ENCODE data around the gene RENBP. TPM values are rescaled to one million over a fixed set of nuclear protein-coding genes. Genes with fewer than 3 reads are reported as not detected.

The RENBP gene
- total RNA-seq, 2 experiments from 2014 or later, result 2.8 to 6.2 TPM

GRCh38 chrX:153959649-153960048 lies 15.2 kb upstream of the RENBP start:
- intact Hi-C loops (cut with micrococcal nuclease; ENCODE audit: unreplicated experiment), result no loop called here
- no peak overlapping the region for H2AFZ ChIP-seq (ENCODE audit: low read length)

GRCh38 chrX:153958605-153959004 lies 14.2 kb upstream of the RENBP start:
- CTCF ChIA-PET (ENCODE audit: unreplicated experiment), result no interaction called here
- H3K9me3 ChIP-seq (ENCODE audit: low read length), result no peaks in the 10 kb centered on the region
- H3K36me3 ChIP-seq (ENCODE audit: insufficient read depth, low read length), result peaks cover 99% of the 10 kb centered on the region
- intact Hi-C loops (cut with micrococcal nuclease; ENCODE audit: unreplicated experiment), result no loop called here
- no peaks in the 10 kb centered on the region for H3K9me2 ChIP-seq (ENCODE audit: insufficient read depth, low read length)
- H3K4me2 ChIP-seq (ENCODE audit: low read length), result no peak overlapping the region
- POLR2A ChIA-PET, result no interaction called here
- no peaks in the 10 kb centered on the region for H4K20me1 ChIP-seq (ENCODE audit: insufficient read depth, low read length)
- no peak for DNase-seq (ENCODE audit: low spot score)
- TF ChIP-seq EZH2phosphoT487 (IDR thresholded peaks at IDR 0.05; ENCODE audit: borderline replicate concordance, low read depth, low read length) (no peak), CTCF (conservative IDR thresholded peaks at IDR 0.05; ENCODE audit: low read length) (no peak)
- no peak overlapping the region for H2AFZ ChIP-seq (ENCODE audit: low read length)
- H3K4me1 ChIP-seq (ENCODE audit: insufficient read depth, low read length, poor library complexity, severe bottlenecking), result no peaks in the 10 kb centered on the region
- peaks cover 6% of the 10 kb centered on the region for H3K79me2 ChIP-seq (ENCODE audit: insufficient read depth, low read depth, low read length)
- BruUV-seq (replicated peaks), result no TSS peak
- no peak overlapping the region for H3K27ac ChIP-seq (ENCODE audit: low read depth, low read length, poor library complexity, severe bottlenecking)
- no peak overlapping the region for H3K4me3 ChIP-seq (ENCODE audit: low read depth, low read length, poor library complexity, severe bottlenecking)

More at GRCh38 chrX:153959649-153960048, 15.2 kb upstream of the RENBP start:
- Histone ChIP-seq H3K27ac (ENCODE audit: low read depth, low read length, poor library complexity, severe bottlenecking) (no peak overlapping the region), H3K79me2 (ENCODE audit: insufficient read depth, low read depth, low read length) (peaks cover 17% of the 10 kb centered on the region), H3K36me3 (ENCODE audit: insufficient read depth, low read length) (peaks cover 99% of the 10 kb centered on the region), H3K4me3 (ENCODE audit: low read depth, low read length, poor library complexity, severe bottlenecking) (no peak overlapping the region), H3K9me3 (ENCODE audit: low read length) (no peaks in the 10 kb centered on the region), H3K4me2 (ENCODE audit: low read length) (no peak overlapping the region), H4K20me1 (ENCODE audit: insufficient read depth, low read length) (no peaks in the 10 kb centered on the region), H3K4me1 (ENCODE audit: insufficient read depth, low read length, poor library complexity, severe bottlenecking) (no peaks in the 10 kb centered on the region), H3K9me2 (ENCODE audit: insufficient read depth, low read length) (no peaks in the 10 kb centered on the region)
- TF ChIP-seq CTCF (conservative IDR thresholded peaks at IDR 0.05; ENCODE audit: low read length) (no peak), EZH2phosphoT487 (IDR thresholded peaks at IDR 0.05; ENCODE audit: borderline replicate concordance, low read depth, low read length) (no peak)
- BruUV-seq (replicated peaks), result TSS peak; percentile 35
- ChIA-PET CTCF (ENCODE audit: unreplicated experiment) (no interaction called here), POLR2A (interaction anchor here (1.0 kb wide), 1 partner anchor 9 kb away, joined by 3 read pairs; no protein-coding TSS in a partner anchor)
- no peak for DNase-seq (ENCODE audit: low spot score)

GRCh38 chrX:153957224-153957623 lies 12.8 kb upstream of the RENBP start:
- ChIA-PET POLR2A (interaction anchor here (1.3 kb wide), 1 partner anchor 9 kb away, joined by 4 read pairs; no protein-coding TSS in a partner anchor), CTCF (ENCODE audit: unreplicated experiment) (no interaction called here)
- BruUV-seq (replicated peaks), result no TSS peak
- H4K20me1 ChIP-seq (ENCODE audit: insufficient read depth, low read length), result no peaks in the 10 kb centered on the region
- no peak for DNase-seq (ENCODE audit: low spot score)
- H3K79me2 ChIP-seq (ENCODE audit: insufficient read depth, low read depth, low read length), result no peaks in the 10 kb centered on the region
- H3K4me2 ChIP-seq (ENCODE audit: low read length), result no peak overlapping the region
- no peak overlapping the region for H3K27ac ChIP-seq (ENCODE audit: low read depth, low read length, poor library complexity, severe bottlenecking)
- H3K36me3 ChIP-seq (ENCODE audit: insufficient read depth, low read length), result peaks cover 99% of the 10 kb centered on the region
- no peaks in the 10 kb centered on the region for H3K9me2 ChIP-seq (ENCODE audit: insufficient read depth, low read length)
- TF ChIP-seq CTCF (conservative IDR thresholded peaks at IDR 0.05; ENCODE audit: low read length), result no peak
- TF ChIP-seq EZH2phosphoT487 (IDR thresholded peaks at IDR 0.05; ENCODE audit: borderline replicate concordance, low read depth, low read length), result no peak
- H2AFZ ChIP-seq (ENCODE audit: low read length), result no peak overlapping the region
- intact Hi-C loops (cut with micrococcal nuclease; ENCODE audit: unreplicated experiment), result no loop called here
- no peaks in the 10 kb centered on the region for H3K9me3 ChIP-seq (ENCODE audit: low read length)
- no peak overlapping the region for H3K4me3 ChIP-seq (ENCODE audit: low read depth, low read length, poor library complexity, severe bottlenecking)
- H3K4me1 ChIP-seq (ENCODE audit: insufficient read depth, low read length, poor library complexity, severe bottlenecking), result no peaks in the 10 kb centered on the region
